K562 (cell line): ENCODE results near the gene WSCD1. TPM values are rescaled to one million over a fixed set of nuclear protein-coding genes. Genes with fewer than 3 reads are reported as not detected.

Experiments used
- ATAC-seq: fragments of 200-7000 bp; cut with Tn5 transposase; 3 replicates; pipeline ENCODE4 v1.9.1; 2020; ENCODE audit warnings: moderate library complexity
- BruUV-seq: library from RNA; stranded (reverse); fragments of 400-500 nt; replicated peaks from 2 replicates; lab custom pipeline; 2021; lab: Mats Ljungman, UMichigan
- CTCF ChIA-PET: fragments of 300-600 bp; formaldehyde crosslinking; extraction: SDS; loops from one replicate; lab custom pipeline; 2021; ENCODE audit warnings: low intra/inter-chr PET ratio; lab: Yijun Ruan, JAX
- POLR2A ChIA-PET: fragments of 300-600, 350-650 bp; sonication (Branson Sonifier 250); formaldehyde crosslinking; extraction: SDS; loops from one replicate; lab custom pipeline; 2021; ENCODE audit warnings: antibody characterized with exemption, inconsistent platforms; lab: Yijun Ruan, JAX
- DNase-seq, 4 experiments: peaks; one replicate each; pipeline versions ENCODE4 v3.0.0 to v3.0.0-alpha.2; 2011 to 2018; ENCODE audit warnings: low spot score in 3 of 4, mixed read lengths in 3 of 4; ENCODE audit errors: extremely low read depth in 1 of 4
- FAIRE-seq: peaks from 2 replicates; lab custom pipeline; 2011; peaks lifted over from hg19 to GRCh38; lab: Jason Lieb, UNC
- H2AFZ ChIP-seq: 2 replicates; pipeline ENCODE4 v1.6.0; 2011; ENCODE audit warnings: low read depth, low read length, control low read depth, inconsistent platforms
- H3K27ac ChIP-seq: fragments of 200-600 bp; 3 replicates; pipeline ENCODE4 v1.8.0; 2011; ENCODE audit warnings: low read depth, mild to moderate bottlenecking, control low read depth, inconsistent platforms, low read length, moderate library complexity, mixed read lengths; ENCODE audit errors: extremely low read depth
- H3K27me3 ChIP-seq, 2 experiments: fragments of 300-600 bp in 1 of 2; 2 replicates in 1 of 2; 3 replicates in 1 of 2; pipeline versions ENCODE4 v1.6.0 to v1.8.0; 2011; ENCODE audit warnings: inconsistent platforms in 2 of 2, low read length in 2 of 2, mild to moderate bottlenecking in 1 of 2, mixed read lengths in 1 of 2, moderate library complexity in 1 of 2; ENCODE audit not compliant: control insufficient read depth in 2 of 2, insufficient read depth in 2 of 2
- H3K36me3 ChIP-seq: fragments of 300-600 bp; 3 replicates; pipeline ENCODE4 v1.8.0; 2011; ENCODE audit warnings: mild to moderate bottlenecking, low read length, inconsistent platforms; ENCODE audit not compliant: control insufficient read depth, insufficient read depth
- H3K4me1 ChIP-seq, 2 experiments: fragments of 200-600 bp in 1 of 2; replicated peaks in 1 of 2; 2 replicates in 1 of 2; 3 replicates in 1 of 2; pipeline versions ENCODE4 v1.5.1 to v1.8.0; 2011; ENCODE audit warnings: inconsistent platforms in 2 of 2, low read length in 2 of 2, mild to moderate bottlenecking in 1 of 2, mixed read lengths in 1 of 2, moderate library complexity in 1 of 2; ENCODE audit not compliant: control insufficient read depth in 2 of 2, insufficient read depth in 2 of 2
- H3K4me2 ChIP-seq: 2 replicates; pipeline ENCODE4 v1.6.1; 2011; ENCODE audit warnings: low read length, control low read depth, inconsistent platforms, mixed read lengths; ENCODE audit not compliant: insufficient read depth
- H3K4me3 ChIP-seq: fragments of 200-600 bp; sonication (generic), shearing (Covaris generic); 2 replicates; pipeline ENCODE4 v1.5.1; 2016; ENCODE audit warnings: control low read depth, inconsistent platforms
- H3K79me2 ChIP-seq: fragments of 200-600 bp; 3 replicates; pipeline ENCODE4 v1.8.0; 2011; ENCODE audit warnings: low read length, inconsistent platforms; ENCODE audit not compliant: control insufficient read depth, insufficient read depth
- H3K9ac ChIP-seq, 2 experiments: 2 replicates each; pipeline versions ENCODE4 v1.6.0 to v1.6.1; 2011; ENCODE audit warnings: low read depth in 2 of 2, low read length in 2 of 2, control low read depth in 1 of 2, inconsistent platforms in 1 of 2, mild to moderate bottlenecking in 1 of 2, mixed read lengths in 1 of 2; ENCODE audit not compliant: insufficient read depth in 1 of 2
- H3K9me1 ChIP-seq: one replicate; pipeline ENCODE4 v1.6.0; 2011; ENCODE audit warnings: inconsistent platforms, mild to moderate bottlenecking, low read length, moderate library complexity; ENCODE audit not compliant: control insufficient read depth, insufficient read depth
- H3K9me3 ChIP-seq: replicated peaks from 2 replicates; pipeline ENCODE4 v1.5.1; 2011; ENCODE audit warnings: low read depth, low read length, inconsistent platforms; ENCODE audit not compliant: control insufficient read depth, insufficient read depth
- H4K20me1 ChIP-seq: replicated peaks from 2 replicates; pipeline ENCODE4 v1.6.1; 2011; ENCODE audit warnings: low read length, inconsistent platforms, mixed read lengths; ENCODE audit not compliant: control insufficient read depth, insufficient read depth
- ADNP ChIP-seq: fragments of 200-800 bp; sonication (Bioruptor generic); IDR thresholded peaks from 2 replicates; pipeline ENCODE4 v1.6.1; 2016; ENCODE audit warnings: missing genetic modification characterization, missing compliant biosample characterization
- ATF7 ChIP-seq: fragments of 450-650 bp; IDR thresholded peaks from 2 replicates; pipeline ENCODE4 v1.7.1; 2014; ENCODE audit warnings: mild to moderate bottlenecking, moderate library complexity
- EP300 ChIP-seq: IDR thresholded peaks from 2 replicates; pipeline ENCODE4 v1.6.1; 2012; ENCODE audit warnings: low read length, improper control_type of control experiment
- FOXJ3 ChIP-seq: sonication (generic); formaldehyde crosslinking; IDR thresholded peaks from 2 replicates; pipeline ENCODE4 v1.4.0; 2020; ENCODE audit warnings: mild to moderate bottlenecking, missing genetic modification reagents
- GABPB2 ChIP-seq: fragments of 250-450 bp; sonication (Bioruptor Pico); conservative IDR thresholded peaks from 2 replicates; pipeline ENCODE4 v1.5.1; 2021; ENCODE audit warnings: mild to moderate bottlenecking
- NBN ChIP-seq: fragments of 450-650 bp; IDR thresholded peaks from 2 replicates; pipeline ENCODE4 v1.6.1; 2016; ENCODE audit warnings: low read depth, mild to moderate bottlenecking
- NFE2L1 ChIP-seq: fragments of 450-650 bp; IDR thresholded peaks from 2 replicates; pipeline ENCODE4 v1.6.1; 2016; ENCODE audit warnings: missing genetic modification characterization, low read depth, mild to moderate bottlenecking, missing compliant biosample characterization, moderate library complexity, borderline replicate concordance
- NR4A1 ChIP-seq, 2 experiments: fragments of 250-450 bp in 1 of 2; fragments of 450-650 bp in 1 of 2; sonication (Bioruptor Pico) in 1 of 2; IDR thresholded peaks; 2 replicates each; pipeline versions ENCODE4 v1.4.0 to v1.6.1; 2016 to 2020; ENCODE audit warnings: mild to moderate bottlenecking in 2 of 2, missing compliant biosample characterization in 1 of 2, missing genetic modification characterization in 1 of 2, moderate library complexity in 1 of 2
- RBM14 ChIP-seq: fragments of 200-400 bp; formaldehyde crosslinking; IDR thresholded peaks from 2 replicates; pipeline ENCODE4 v1.6.1; 2018; ENCODE audit warnings: low read depth, mild to moderate bottlenecking, low read length, moderate library complexity, borderline replicate concordance; ENCODE audit not compliant: insufficient read depth
- SIX5 ChIP-seq, 2 experiments: IDR thresholded peaks; 2 replicates each; pipeline ENCODE4 v1.6.1; 2011; ENCODE audit warnings: low read length in 2 of 2, borderline replicate concordance in 1 of 2, low read depth in 1 of 2, mild to moderate bottlenecking in 1 of 2, moderate library complexity in 1 of 2; ENCODE audit not compliant: insufficient read depth in 1 of 2
- TFAM ChIP-seq: fragments of 250-450 bp; sonication (Bioruptor Pico); conservative IDR thresholded peaks from 2 replicates; pipeline ENCODE4 v1.5.0; 2021; ENCODE audit warnings: mild to moderate bottlenecking, moderate library complexity
- TOE1 ChIP-seq, 2 experiments: fragments of 450-650 bp in 1 of 2; sonication (generic) in 1 of 2; formaldehyde crosslinking in 1 of 2; IDR thresholded peaks; 2 replicates each; pipeline versions ENCODE4 v1.7.1 to v1.8.0; 2016 to 2022; ENCODE audit warnings: borderline replicate concordance in 2 of 2, mild to moderate bottlenecking in 2 of 2, antibody characterized with exemption in 1 of 2, inconsistent platforms in 1 of 2, low read depth in 1 of 2, missing genetic modification reagents in 1 of 2, moderate library complexity in 1 of 2
- ZBTB7A ChIP-seq: IDR thresholded peaks from 2 replicates; pipeline ENCODE4 v1.6.1; 2011; ENCODE audit warnings: low read depth, mild to moderate bottlenecking, low read length, moderate library complexity, borderline replicate concordance; ENCODE audit not compliant: control insufficient read depth
- ZNF239 ChIP-seq: fragments of 250-450 bp; sonication (Bioruptor Pico); IDR thresholded peaks from 2 replicates; pipeline ENCODE4 v1.4.0; 2020; ENCODE audit warnings: mild to moderate bottlenecking
- ZNF584 ChIP-seq: fragments of 200-800 bp; sonication (Bioruptor generic); IDR thresholded peaks from 2 replicates; pipeline ENCODE4 v1.6.1; 2016; ENCODE audit warnings: low read depth, mild to moderate bottlenecking, missing genetic modification characterization, missing compliant biosample characterization
- ZNF79 ChIP-seq: fragments of 250-450 bp; sonication (Bioruptor Pico); IDR thresholded peaks from 2 replicates; pipeline ENCODE4 v1.4.0; 2020; ENCODE audit warnings: low read depth, mild to moderate bottlenecking, moderate library complexity
- whole genome bisulfite sequencing: fragments of 100-300 bp; shearing (Covaris generic); methylation state at CpG from one replicate; pipeline ENCODE4 v1.1.6; 2016; ENCODE audit warnings: low coverage, mixed read lengths; ENCODE audit not compliant: insufficient coverage; ENCODE audit errors: missing lambda C conversion rate; 5-methylcytosine and 5-hydroxymethylcytosine counted together
- in situ Hi-C: fragments of 300-500 bp; cut with MboI; formaldehyde crosslinking; loops from 4 replicates; pipeline ENCODE4 v1.15.0; 2018; ENCODE audit warnings: inconsistent platforms, mixed read lengths
- intact Hi-C: fragments of 100-400 bp; cut with micrococcal nuclease; formaldehyde crosslinking; loops from 2 replicates; pipeline ENCODE4 v1.14.2; 2022
- polyA plus RNA-seq, 8 experiments: library from polyadenylated mRNA; depleted of rRNA in 4 of 8; stranded (reverse) in 5 of 8; unstranded in 3 of 8; fragments of >200 nt; fragmentation: Nextera tagmentation in 2 of 8; fragmentation: Illumina TruSeq in 1 of 8; extraction: Ambion mirVana in 2 of 8; extraction: Trizol in 1 of 8; gene quantifications; 2 replicates each; pipeline versions ENCODE4 v1.2.1 to v1.2.3, GENCODE V29; 2011 to 2014; ENCODE audit warnings: inconsistent platforms in 1 of 8, missing spikeins in 1 of 8
- total RNA-seq, 7 experiments: library from RNA; depleted of rRNA in 6 of 7; stranded (reverse); fragments of >200 nt in 6 of 7; fragmentation: Illumina TruSeq in 2 of 7; extraction: Trizol in 2 of 7; gene quantifications; 2 replicates each; pipeline versions ENCODE4 v1.2.1 to v1.2.3, GENCODE V29; 2011 to 2021; ENCODE audit warnings: low replicate concordance in 1 of 7
- TF ChIP-seq, protein P1 (sequence below), 2 experiments: IDR thresholded peaks; 2 replicates each; pipeline ENCODE4 v1.6.1; 2012; ENCODE audit warnings: improper control_type of control experiment in 2 of 2, low read depth in 2 of 2, low read length in 2 of 2, borderline replicate concordance in 1 of 2
- TF ChIP-seq, protein P2 (sequence below), 2 experiments: fragments of 200-800 bp in 1 of 2; sonication (Bioruptor generic) in 1 of 2; sonication (generic) in 1 of 2; formaldehyde crosslinking in 1 of 2; IDR thresholded peaks in 1 of 2; conservative IDR thresholded peaks in 1 of 2; 2 replicates each; pipeline versions ENCODE4 v1.5.0 to v1.6.1; 2016 to 2020; ENCODE audit warnings: missing compliant biosample characterization in 1 of 2, missing genetic modification characterization in 1 of 2, missing genetic modification reagents in 1 of 2

The WSCD1 gene
- total and polyA plus RNA-seq, 9 of the 15 experiments (the other 6 are each of a cell fraction or from before 2014, with no cell fraction given): not detected

DNA sequence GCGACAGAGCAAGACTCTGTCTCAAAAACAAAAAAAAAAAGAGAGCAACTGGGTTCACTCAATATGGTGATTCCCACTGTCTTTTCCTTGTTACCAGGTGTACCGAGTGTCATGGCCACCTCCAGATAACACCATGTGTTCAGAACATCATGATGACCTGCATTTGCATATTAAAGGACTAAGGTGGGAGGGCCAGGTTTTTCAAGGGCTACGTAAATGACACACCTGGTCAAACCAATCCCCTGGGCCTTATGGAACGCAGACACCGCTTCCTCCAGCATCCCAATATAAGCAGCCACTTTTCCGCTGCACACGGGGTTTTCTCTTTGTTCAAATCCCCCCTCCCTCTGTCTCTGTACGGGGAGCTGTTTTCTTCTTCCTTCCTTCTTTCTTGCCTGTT, 29.3 kb downstream of the WSCD1 start:
- Histone ChIP-seq H3K4me1 (no peaks in the 10 kb centered on the region; a peak in 1 of 5 replicates), H4K20me1 (no peaks in the 10 kb centered on the region; the same call in 1 of the 2 replicates), H3K79me2 (no peaks in the 10 kb centered on the region), H3K4me2 (no peak overlapping the region), H3K27me3 (peaks cover 0 to 30% of the 10 kb centered on the region in 2 experiments; a peak in 2 of 5 replicates), H3K9me1 (no peaks in the 10 kb centered on the region), H2AFZ (no peak overlapping the region), H3K36me3 (no peaks in the 10 kb centered on the region), H3K9ac (no peak overlapping the region), H3K4me3 (no peak overlapping the region), H3K9me3 (no peaks in the 10 kb centered on the region), H3K27ac (no peak overlapping the region)
- DNase-seq: no peak
- no peak for TF ChIP-seq ATF7
- no peak for TF ChIP-seq ZNF239 (CRISPR knock-in tag)
- no peak for TF ChIP-seq ZNF79 (CRISPR knock-in tag)
- TF ChIP-seq TFAM (CRISPR knock-in tag): no peak
- TF ChIP-seq NR4A1 (CRISPR knock-in tag; IDR thresholded peaks at IDR 0.05): no peak
- no peak for TF ChIP-seq NR4A1 (tag; IDR thresholded peaks at IDR 0.05)
- no peak for TF ChIP-seq NBN
- TF ChIP-seq NFE2L1 (tag): no peak
- no peak for TF ChIP-seq FOXJ3 (CRISPR knock-in tag)
- no peak for TF ChIP-seq RBM14
- no peak for TF ChIP-seq EP300
- no peak for TF ChIP-seq TOE1 (IDR thresholded peaks at IDR 0.05; ENCODE audit: borderline replicate concordance)
- TF ChIP-seq TOE1 (CRISPR knock-in tag; IDR thresholded peaks at IDR 0.05; ENCODE audit: borderline replicate concordance, low read depth): no peak
- no peak for TF ChIP-seq ZNF584
- TF ChIP-seq GABPB2 (CRISPR knock-in tag): no peak
- TF ChIP-seq, protein P1, sequence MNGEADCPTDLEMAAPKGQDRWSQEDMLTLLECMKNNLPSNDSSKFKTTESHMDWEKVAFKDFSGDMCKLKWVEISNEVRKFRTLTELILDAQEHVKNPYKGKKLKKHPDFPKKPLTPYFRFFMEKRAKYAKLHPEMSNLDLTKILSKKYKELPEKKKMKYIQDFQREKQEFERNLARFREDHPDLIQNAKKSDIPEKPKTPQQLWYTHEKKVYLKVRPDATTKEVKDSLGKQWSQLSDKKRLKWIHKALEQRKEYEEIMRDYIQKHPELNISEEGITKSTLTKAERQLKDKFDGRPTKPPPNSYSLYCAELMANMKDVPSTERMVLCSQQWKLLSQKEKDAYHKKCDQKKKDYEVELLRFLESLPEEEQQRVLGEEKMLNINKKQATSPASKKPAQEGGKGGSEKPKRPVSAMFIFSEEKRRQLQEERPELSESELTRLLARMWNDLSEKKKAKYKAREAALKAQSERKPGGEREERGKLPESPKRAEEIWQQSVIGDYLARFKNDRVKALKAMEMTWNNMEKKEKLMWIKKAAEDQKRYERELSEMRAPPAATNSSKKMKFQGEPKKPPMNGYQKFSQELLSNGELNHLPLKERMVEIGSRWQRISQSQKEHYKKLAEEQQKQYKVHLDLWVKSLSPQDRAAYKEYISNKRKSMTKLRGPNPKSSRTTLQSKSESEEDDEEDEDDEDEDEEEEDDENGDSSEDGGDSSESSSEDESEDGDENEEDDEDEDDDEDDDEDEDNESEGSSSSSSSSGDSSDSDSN (IDR thresholded peaks at IDR 0.05; ENCODE audit: borderline replicate concordance in 1 of 2, low read depth in 2 of 2, low read length in 2 of 2): no peak
- TF ChIP-seq, protein P2, sequence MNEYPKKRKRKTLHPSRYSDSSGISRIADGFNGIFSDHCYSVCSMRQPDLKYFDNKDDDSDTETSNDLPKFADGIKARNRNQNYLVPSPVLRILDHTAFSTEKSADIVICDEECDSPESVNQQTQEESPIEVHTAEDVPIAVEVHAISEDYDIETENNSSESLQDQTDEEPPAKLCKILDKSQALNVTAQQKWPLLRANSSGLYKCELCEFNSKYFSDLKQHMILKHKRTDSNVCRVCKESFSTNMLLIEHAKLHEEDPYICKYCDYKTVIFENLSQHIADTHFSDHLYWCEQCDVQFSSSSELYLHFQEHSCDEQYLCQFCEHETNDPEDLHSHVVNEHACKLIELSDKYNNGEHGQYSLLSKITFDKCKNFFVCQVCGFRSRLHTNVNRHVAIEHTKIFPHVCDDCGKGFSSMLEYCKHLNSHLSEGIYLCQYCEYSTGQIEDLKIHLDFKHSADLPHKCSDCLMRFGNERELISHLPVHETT (CRISPR knock-in tag; conservative IDR thresholded peaks at IDR 0.05 in 1 of 2, IDR thresholded peaks at IDR 0.05 in 1 of 2): no peak
- TF ChIP-seq ADNP (tag): no peak
- no peak for TF ChIP-seq SIX5 (IDR thresholded peaks at IDR 0.05; ENCODE audit: borderline replicate concordance in 1 of 2, insufficient read depth in 1 of 2, low read depth in 1 of 2, low read length in 2 of 2)
- no peak for TF ChIP-seq ZBTB7A
- WGBS: 0% methylated on average over 5 of the region's 8 CpGs
- in situ Hi-C loops (no loop called here), intact Hi-C loops (no loop called here)
- ChIA-PET CTCF (no interaction called here), POLR2A (interaction anchor here (0.9 kb wide), 1 partner anchor 13 kb away, joined by 4 read pairs; no protein-coding TSS in a partner anchor)
- no peak for FAIRE-seq
- no peak for ATAC-seq
- BruUV-seq: no TSS peak
